Measurements from ENCODE around the gene FAM222A.

GRCh38 chr12:109767456-109767855 lies 53.8 kb downstream of the FAM222A start:
- TF ChIP-seq ZNF398 (tag by site-specific recombination; IDR thresholded peaks at IDR 0.05), result no peak
- no peak for TF ChIP-seq ZFP41 (tag by site-specific recombination; IDR thresholded peaks at IDR 0.05; ENCODE audit: borderline replicate concordance)
- no peak for TF ChIP-seq CTCF (tag by site-specific recombination; IDR thresholded peaks at IDR 0.05)
- no peak for TF ChIP-seq ZNF623 (tag by site-specific recombination; IDR thresholded peaks at IDR 0.05)
- TF ChIP-seq ZNF146 (tag by site-specific recombination; IDR thresholded peaks at IDR 0.05), result no peak
- TF ChIP-seq, protein P1, sequence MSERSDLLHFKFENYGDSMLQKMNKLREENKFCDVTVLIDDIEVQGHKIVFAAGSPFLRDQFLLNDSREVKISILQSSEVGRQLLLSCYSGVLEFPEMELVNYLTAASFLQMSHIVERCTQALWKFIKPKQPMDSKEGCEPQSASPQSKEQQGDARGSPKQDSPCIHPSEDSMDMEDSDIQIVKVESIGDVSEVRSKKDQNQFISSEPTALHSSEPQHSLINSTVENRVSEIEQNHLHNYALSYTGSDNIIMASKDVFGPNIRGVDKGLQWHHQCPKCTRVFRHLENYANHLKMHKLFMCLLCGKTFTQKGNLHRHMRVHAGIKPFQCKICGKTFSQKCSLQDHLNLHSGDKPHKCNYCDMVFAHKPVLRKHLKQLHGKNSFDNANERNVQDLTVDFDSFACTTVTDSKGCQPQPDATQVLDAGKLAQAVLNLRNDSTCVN (tag by site-specific recombination; optimal IDR thresholded peaks at IDR 0.05), result no peak
- TF ChIP-seq ZBTB20 (tag by site-specific recombination; IDR thresholded peaks at IDR 0.05), result no peak
- TF ChIP-seq ZNF174 (tag by site-specific recombination; IDR thresholded peaks at IDR 0.05), result no peak
- TF ChIP-seq GLI4 (tag by site-specific recombination; IDR thresholded peaks at IDR 0.05), result no peak

All from HEK293 (cell line).